ENCODE measurements around the gene LYPD6. TPM values are rescaled to one million over a fixed set of nuclear protein-coding genes. Genes with fewer than 3 reads are reported as not detected.

Gene LYPD6
- total and polyA plus RNA-seq, 11 donors = 0.04 to 0.72 (median 0.12) TPM; not detected in 1

- H3K4me1 ChIP-seq = no peaks in the 10 kb centered on the region
- 87 to 90% (median 88%) methylated on average over 6 of the region's 6 CpGs for WGBS, 4 donors
- ATAC-seq = no peak
- TF ChIP-seq POLR2A (IDR thresholded peaks at IDR 0.05) = no peak
- TF ChIP-seq, protein P1, sequence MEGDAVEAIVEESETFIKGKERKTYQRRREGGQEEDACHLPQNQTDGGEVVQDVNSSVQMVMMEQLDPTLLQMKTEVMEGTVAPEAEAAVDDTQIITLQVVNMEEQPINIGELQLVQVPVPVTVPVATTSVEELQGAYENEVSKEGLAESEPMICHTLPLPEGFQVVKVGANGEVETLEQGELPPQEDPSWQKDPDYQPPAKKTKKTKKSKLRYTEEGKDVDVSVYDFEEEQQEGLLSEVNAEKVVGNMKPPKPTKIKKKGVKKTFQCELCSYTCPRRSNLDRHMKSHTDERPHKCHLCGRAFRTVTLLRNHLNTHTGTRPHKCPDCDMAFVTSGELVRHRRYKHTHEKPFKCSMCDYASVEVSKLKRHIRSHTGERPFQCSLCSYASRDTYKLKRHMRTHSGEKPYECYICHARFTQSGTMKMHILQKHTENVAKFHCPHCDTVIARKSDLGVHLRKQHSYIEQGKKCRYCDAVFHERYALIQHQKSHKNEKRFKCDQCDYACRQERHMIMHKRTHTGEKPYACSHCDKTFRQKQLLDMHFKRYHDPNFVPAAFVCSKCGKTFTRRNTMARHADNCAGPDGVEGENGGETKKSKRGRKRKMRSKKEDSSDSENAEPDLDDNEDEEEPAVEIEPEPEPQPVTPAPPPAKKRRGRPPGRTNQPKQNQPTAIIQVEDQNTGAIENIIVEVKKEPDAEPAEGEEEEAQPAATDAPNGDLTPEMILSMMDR (IDR thresholded peaks at IDR 0.05) = no peak
- no peaks in the 10 kb centered on the region for H3K36me3 ChIP-seq
- H3K9me3 ChIP-seq = peaks cover 0 to 3% (median 0%) of the 10 kb centered on the region in 12 donors
- no peaks in the 10 kb centered on the region for H3K27me3 ChIP-seq
- intact Hi-C loops (cut with DNase I) = no loop called here
- DNase-seq = no peak
- no peak overlapping the region for H3K27ac ChIP-seq
- H3K4me3 ChIP-seq = no peak overlapping the region
Measured at GRCh38 chr2:149410701-149411484, 80.5 kb downstream of the LYPD6 start.

GRCh38 chr2:149413487-149413886 is 83.1 kb downstream of the LYPD6 start:
- TF ChIP-seq POLR2A (IDR thresholded peaks at IDR 0.05) = no peak
- TF ChIP-seq, protein P1 (IDR thresholded peaks at IDR 0.05) = no peak
- ATAC-seq (no peak), DNase-seq (no peak)
- Histone ChIP-seq H3K4me1 (no peaks in the 10 kb centered on the region), H3K4me3 (no peak overlapping the region), H3K27me3 (no peaks in the 10 kb centered on the region), H3K36me3 (no peaks in the 10 kb centered on the region), H3K9me3 (no peaks in the 10 kb centered on the region), H3K27ac (no peak overlapping the region)
- WGBS, 4 donors = 91 to 95% (median 93%) methylated on average over 2 of the region's 2 CpGs
- intact Hi-C loops (cut with DNase I) = no loop called here

- DNase-seq = no peak
- TF ChIP-seq, protein P1 (IDR thresholded peaks at IDR 0.05) = no peak
- TF ChIP-seq POLR2A (IDR thresholded peaks at IDR 0.05) = no peak
- intact Hi-C loops (cut with DNase I) = no loop called here
Measured at GRCh38 chr2:149415086-149415485, 84.7 kb downstream of the LYPD6 start.

DNA sequence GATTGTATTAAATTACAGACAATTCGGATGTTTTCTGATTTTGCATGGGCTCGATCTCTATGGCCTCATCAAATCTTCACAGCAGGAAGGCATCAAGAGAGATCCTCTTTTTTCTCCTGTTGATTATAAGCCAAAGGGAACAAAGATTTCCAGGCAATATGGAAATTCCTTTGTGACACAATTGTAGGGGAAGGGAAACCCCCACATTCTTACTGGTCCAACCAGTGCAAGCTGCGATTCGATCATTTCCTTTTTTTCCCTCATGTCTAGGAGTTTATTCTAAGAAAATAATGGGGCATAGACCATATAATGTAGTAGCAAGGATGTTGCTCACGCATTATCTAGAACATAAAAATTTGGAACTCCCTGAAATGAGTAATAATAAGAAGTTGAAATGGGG is 87.7 kb downstream of the LYPD6 start:
- intact Hi-C loops (cut with DNase I) = no loop called here
- H3K9me3 ChIP-seq = no peaks in the 10 kb centered on the region
- DNase-seq (no peak), ATAC-seq (no peak)
- no peak for TF ChIP-seq POLR2A (IDR thresholded peaks at IDR 0.05)
- TF ChIP-seq, protein P1 (IDR thresholded peaks at IDR 0.05) = no peak
- no peak overlapping the region for H3K27ac ChIP-seq
- no peaks in the 10 kb centered on the region for H3K36me3 ChIP-seq
- WGBS, 4 donors = 68 to 79% (median 76%) methylated on average over 5 of the region's 5 CpGs
- no peak overlapping the region for H3K4me3 ChIP-seq
- H3K4me1 ChIP-seq = no peaks in the 10 kb centered on the region
- no peaks in the 10 kb centered on the region for H3K27me3 ChIP-seq

More at GRCh38 chr2:149415086-149415485, 84.7 kb downstream of the LYPD6 start:
- no peaks in the 10 kb centered on the region for H3K9me3 ChIP-seq
- H3K4me1 ChIP-seq = no peaks in the 10 kb centered on the region
- ATAC-seq = no peak
- no peak overlapping the region for H3K27ac ChIP-seq
- WGBS, 4 donors = 24 to 62% (median 47%) methylated on average over 1 of the region's 1 CpG
- no peaks in the 10 kb centered on the region for H3K27me3 ChIP-seq
- no peak overlapping the region for H3K4me3 ChIP-seq
- H3K36me3 ChIP-seq = no peaks in the 10 kb centered on the region
